ENCODE results near the gene SYNE1.

Gene SYNE1

DNA sequence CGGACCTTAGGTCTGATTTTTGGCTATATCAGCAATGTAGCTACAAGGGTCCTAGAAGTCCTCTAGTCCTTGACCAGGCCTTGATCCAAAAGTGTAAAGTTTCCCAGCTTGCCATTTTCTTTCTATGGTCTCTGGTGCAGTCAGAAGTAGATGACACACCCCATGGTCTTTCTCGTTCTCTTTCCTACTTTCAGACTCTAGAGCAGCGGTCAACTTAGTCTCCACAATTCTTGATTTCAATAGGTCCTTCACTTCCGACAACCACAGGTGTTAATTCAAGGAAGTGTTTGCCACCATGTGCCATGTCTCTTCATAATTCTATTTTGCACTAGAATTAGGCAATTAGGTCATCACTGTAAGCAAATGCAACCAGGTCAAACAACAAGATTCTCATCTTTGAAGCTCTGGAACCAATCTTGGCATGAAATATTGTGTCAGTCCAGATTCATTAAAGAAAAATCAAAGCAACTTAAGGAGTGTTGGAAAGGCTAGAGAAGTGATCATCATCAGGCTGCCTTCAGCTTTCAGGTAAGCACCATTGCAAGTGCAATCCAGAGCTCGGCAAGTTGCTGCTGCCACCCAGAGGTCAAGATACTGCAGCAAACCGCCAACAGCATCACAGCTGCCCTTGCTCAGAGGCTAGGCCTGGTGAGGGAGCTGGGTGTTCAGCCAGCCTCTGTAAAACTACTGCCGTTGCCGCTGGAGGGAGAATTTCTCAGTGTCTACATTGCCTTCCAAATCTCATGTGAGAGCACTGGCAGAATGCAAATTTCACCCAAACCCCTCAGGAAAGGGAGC lies 5.6 kb upstream of the SYNE1 start:
- H3K36me3 ChIP-seq, result no peaks in the 10 kb centered on the region
- H3K27ac ChIP-seq, result no peak overlapping the region
- H3K4me3 ChIP-seq (ENCODE audit: low read depth in 1 of 2, low read length in 1 of 2), result no peak overlapping the region
- TF ChIP-seq, protein P1, sequence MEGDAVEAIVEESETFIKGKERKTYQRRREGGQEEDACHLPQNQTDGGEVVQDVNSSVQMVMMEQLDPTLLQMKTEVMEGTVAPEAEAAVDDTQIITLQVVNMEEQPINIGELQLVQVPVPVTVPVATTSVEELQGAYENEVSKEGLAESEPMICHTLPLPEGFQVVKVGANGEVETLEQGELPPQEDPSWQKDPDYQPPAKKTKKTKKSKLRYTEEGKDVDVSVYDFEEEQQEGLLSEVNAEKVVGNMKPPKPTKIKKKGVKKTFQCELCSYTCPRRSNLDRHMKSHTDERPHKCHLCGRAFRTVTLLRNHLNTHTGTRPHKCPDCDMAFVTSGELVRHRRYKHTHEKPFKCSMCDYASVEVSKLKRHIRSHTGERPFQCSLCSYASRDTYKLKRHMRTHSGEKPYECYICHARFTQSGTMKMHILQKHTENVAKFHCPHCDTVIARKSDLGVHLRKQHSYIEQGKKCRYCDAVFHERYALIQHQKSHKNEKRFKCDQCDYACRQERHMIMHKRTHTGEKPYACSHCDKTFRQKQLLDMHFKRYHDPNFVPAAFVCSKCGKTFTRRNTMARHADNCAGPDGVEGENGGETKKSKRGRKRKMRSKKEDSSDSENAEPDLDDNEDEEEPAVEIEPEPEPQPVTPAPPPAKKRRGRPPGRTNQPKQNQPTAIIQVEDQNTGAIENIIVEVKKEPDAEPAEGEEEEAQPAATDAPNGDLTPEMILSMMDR (IDR thresholded peaks at IDR 0.05), result peak; percentile 60
- no peaks in the 10 kb centered on the region for H3K9me3 ChIP-seq
- peaks cover 18% of the 10 kb centered on the region for H3K27me3 ChIP-seq
- H3K4me1 ChIP-seq (ENCODE audit: control insufficient read depth in 1 of 2, insufficient read depth in 1 of 2, low read depth in 1 of 2, low read length in 1 of 2), result peaks cover 29 to 42% of the 10 kb centered on the region in 2 experiments

DNA sequence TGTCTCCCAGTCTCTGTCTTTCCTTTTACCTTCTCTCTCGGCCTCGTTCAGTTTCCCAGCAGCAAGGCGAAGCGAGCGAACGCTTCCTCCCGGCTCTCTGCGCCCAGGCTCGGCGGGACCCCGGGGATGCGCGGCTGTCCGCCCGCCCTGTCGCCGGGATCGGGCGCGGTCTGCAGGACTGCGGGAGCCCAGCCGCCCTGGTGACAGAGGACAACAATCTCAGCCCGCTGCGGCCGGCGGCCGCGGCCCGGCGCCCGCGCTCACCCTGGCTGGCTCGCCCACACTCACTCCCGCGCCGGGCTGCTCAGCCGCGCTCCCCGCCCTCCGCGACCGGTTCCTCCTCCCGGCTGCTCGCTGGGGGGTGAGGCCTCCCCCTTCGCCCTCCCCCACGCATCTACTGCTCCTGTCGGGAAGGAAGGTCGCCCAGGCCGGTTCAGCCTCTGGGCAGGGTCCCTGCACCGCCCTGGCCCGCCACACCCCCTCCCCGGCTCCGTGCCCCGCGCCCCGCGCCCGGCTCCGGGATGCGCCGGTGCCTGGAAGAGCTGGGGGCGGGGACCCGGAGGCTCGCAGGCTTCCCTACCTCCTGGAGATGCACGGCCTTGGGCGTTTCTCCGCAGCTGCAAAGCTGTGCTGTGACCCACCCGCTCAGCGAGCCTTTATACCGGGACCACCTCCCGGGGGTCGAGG lies 410 bp downstream of the SYNE1 start:
- H3K36me3 ChIP-seq, result no peaks in the 10 kb centered on the region
- H3K4me1 ChIP-seq (ENCODE audit: control insufficient read depth in 1 of 2, insufficient read depth in 1 of 2, low read depth in 1 of 2, low read length in 1 of 2), result peaks cover 83 to 89% of the 10 kb centered on the region in 2 experiments
- no peaks in the 10 kb centered on the region for H3K9me3 ChIP-seq
- TF ChIP-seq, protein P1 (IDR thresholded peaks at IDR 0.05), result no peak
- H3K4me3 ChIP-seq (ENCODE audit: low read depth in 1 of 2, low read length in 1 of 2), result peak overlapping the region; percentile 86 to 98
- H3K27ac ChIP-seq, result peak overlapping the region; percentile 88
- H3K27me3 ChIP-seq, result no peaks in the 10 kb centered on the region

DNA sequence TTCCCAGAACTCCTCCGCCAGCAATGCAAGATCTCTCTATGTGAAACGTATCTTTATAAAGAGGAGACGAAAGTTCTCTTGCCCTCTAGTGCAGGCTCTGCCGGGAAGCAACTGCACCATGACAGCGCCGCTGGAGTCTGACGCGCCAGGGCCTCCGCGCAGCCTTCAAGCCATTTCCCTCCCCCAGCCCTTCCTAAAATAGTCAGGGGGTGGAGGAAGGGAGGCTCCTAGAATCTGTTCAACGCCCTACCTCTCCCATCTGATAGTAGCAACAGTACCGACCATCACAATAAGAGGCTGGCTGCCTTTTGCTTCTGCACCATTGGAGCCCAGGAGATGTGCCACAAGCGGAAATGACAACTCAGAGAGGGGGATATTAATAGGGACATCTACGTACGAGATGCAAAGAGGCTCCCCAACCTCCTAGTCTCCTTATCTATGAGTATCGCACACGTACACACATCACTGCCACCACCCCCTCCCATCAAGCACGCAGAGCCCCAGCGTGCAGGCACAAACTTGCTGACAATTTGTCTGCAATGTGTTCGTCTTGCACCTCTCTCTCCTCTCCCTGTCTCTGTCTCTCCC lies 1.0 kb downstream of the SYNE1 start:
- no peaks in the 10 kb centered on the region for H3K27me3 ChIP-seq
- H3K9me3 ChIP-seq, result no peaks in the 10 kb centered on the region
- TF ChIP-seq, protein P1 (IDR thresholded peaks at IDR 0.05), result no peak
- H3K4me1 ChIP-seq (ENCODE audit: control insufficient read depth in 1 of 2, insufficient read depth in 1 of 2, low read depth in 1 of 2, low read length in 1 of 2), result peaks cover 86 to 92% of the 10 kb centered on the region in 2 experiments
- H3K4me3 ChIP-seq (ENCODE audit: low read depth in 1 of 2, low read length in 1 of 2), result peak overlapping the region; percentile 86 to 98
- peak overlapping the region; percentile 88 for H3K27ac ChIP-seq
- H3K36me3 ChIP-seq, result no peaks in the 10 kb centered on the region

DNA sequence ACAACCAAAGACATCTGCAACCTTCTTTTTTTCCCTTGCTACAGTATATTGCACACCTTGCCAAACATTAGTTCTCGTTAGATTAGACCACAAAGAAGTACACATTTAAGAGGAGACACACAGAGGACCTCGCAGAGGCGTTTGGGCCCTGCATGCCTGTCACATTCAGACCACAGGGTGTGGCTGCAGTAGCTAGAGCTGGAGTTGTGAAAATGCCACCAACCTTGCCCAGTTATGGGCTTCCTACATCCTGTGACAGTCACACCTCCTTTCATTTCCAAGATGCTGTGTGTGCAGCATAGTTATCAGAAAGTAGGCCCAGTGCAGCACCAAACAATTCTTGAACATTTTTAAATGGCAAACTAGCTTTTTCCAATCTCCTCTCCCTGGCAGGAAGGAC lies 2.4 kb downstream of the SYNE1 start:
- H3K27ac ChIP-seq, result peak overlapping the region; percentile 88
- TF ChIP-seq, protein P1 (IDR thresholded peaks at IDR 0.05), result no peak
- no peaks in the 10 kb centered on the region for H3K9me3 ChIP-seq
- H3K27me3 ChIP-seq, result no peaks in the 10 kb centered on the region
- H3K4me3 ChIP-seq (ENCODE audit: low read depth in 1 of 2, low read length in 1 of 2), result peak overlapping the region; percentile 86 to 98
- peaks cover 86 to 92% of the 10 kb centered on the region in 2 experiments for H3K4me1 ChIP-seq (ENCODE audit: control insufficient read depth in 1 of 2, insufficient read depth in 1 of 2, low read depth in 1 of 2, low read length in 1 of 2)
- H3K36me3 ChIP-seq, result no peaks in the 10 kb centered on the region

DNA sequence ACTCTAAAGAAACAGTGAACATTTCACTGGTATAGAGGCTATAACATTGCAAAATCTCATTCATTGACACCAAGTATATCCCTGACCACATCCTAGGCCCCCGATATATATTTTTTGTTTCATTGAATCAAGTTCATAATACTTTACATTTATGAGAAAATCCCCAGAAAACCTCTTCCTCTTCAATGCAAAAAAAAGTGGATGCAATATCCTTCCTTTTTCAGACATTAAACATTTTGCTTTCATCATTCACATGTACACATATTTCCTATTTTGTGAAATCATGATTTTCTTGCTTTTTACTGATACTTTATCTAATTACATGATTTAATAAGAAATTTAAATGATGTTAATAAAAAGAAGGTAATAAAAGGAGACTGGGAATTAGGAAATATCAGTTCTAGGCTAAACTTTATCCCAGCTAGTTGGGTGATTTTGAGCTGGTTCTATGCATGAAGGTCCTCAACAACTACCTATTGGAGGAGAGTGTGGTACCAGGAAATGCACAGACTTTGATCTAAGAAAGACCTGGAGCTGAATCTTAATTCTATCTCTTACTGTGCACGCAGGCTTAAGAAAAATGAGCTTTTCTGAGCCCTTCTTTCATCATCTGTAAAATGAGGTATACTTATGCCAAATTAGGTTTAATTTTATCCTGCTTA lies 4.9 kb downstream of the SYNE1 start:
- Histone ChIP-seq H3K9me3 (no peaks in the 10 kb centered on the region), H3K4me3 (ENCODE audit: low read depth in 1 of 2, low read length in 1 of 2) (peak overlapping the region; percentile 16 to 24), H3K27ac (peak overlapping the region; percentile 79), H3K27me3 (no peaks in the 10 kb centered on the region), H3K4me1 (ENCODE audit: control insufficient read depth in 1 of 2, insufficient read depth in 1 of 2, low read depth in 1 of 2, low read length in 1 of 2) (peaks cover 77 to 79% of the 10 kb centered on the region in 2 experiments), H3K36me3 (peaks cover 10% of the 10 kb centered on the region)
- TF ChIP-seq, protein P1 (IDR thresholded peaks at IDR 0.05), result no peak

All from neutrophil (primary cell).